NCI-H1930 (cell line): Measurements from ENCODE around the gene WDR91.
A peak's percentile ranks its signal among the peaks of the same experiment; 100 is the strongest.
"Not testable (repeated sequence)": the region's sequence is repeated elsewhere in the genome, so short reads cannot be mapped to it uniquely, and the experiment has no call there.

ENCODE experiments used
- DNase-seq, 2 experiments: peaks; one replicate each; lab custom pipeline; 2025; lab: John Stamatoyannopoulos, UW

WDR91 gene

GRCh38 chr7:135211179-135211945, at the start of gene WDR91:
Gene WDR91 (minus strand): TSS chr7:135211526. CDS start chr7:135211502, 24 bp downstream.
- DNase-seq: peak; percentile 86 to 91

GRCh38 chr7:135260470-135260869, 49.1 kb upstream of the WDR91 start:
- no peak for DNase-seq

- DNase-seq: no peak
Measured at GRCh38 chr7:135259702-135260101, 48.4 kb upstream of the WDR91 start.

- DNase-seq: no peak
Measured at GRCh38 chr7:135258585-135258984, 47.3 kb upstream of the WDR91 start.

GRCh38 chr7:135257790-135258189, 46.5 kb upstream of the WDR91 start:
- DNase-seq: no peak

GRCh38 chr7:135253851-135254771, 42.8 kb upstream of the WDR91 start:
- DNase-seq: no peak

DNA sequence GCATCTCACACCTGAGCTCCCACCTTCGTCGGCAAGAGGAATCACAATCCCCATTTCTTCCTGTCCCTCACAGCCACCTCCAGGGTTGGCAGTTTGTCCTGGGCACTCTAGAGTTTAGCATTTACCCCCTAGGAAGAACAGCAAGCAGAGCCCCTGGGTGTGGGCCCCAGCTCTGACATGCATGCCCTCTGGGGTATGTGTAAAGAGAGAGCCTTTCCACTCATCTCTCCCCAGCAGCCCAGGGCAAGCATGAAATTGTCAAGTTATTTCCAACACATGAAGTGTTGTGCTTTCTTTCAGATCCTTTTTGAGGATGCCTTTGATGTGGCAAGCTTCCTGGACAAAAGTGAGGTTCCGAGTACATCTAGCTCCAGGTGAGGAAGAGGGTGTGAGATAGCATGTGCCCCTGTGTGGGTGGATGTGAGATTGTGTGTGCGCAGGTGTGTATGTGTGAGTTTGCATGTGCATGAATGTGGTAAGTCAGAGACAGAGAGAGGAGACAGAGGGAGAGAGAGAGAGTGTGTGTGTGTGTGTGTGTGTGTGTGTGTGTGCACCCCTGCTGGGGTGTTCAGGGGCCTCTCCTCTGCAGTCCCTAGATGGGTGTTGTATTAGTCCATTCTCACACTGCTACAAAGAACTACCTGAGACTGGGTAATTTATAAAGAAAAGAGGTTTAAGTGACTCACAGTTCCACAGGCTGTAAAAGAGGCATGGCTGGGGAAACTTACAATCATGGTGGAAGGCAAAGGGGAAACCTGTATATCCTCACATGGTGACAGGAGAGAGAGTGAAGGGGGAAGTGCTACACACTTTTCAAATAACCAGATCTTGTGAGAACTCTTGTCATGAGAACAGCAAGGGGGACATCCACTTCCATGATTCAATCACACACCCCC, 40.4 kb upstream of the WDR91 start:
- DNase-seq: no peak

GRCh38 chr7:135248546-135248945, 37.2 kb upstream of the WDR91 start:
- no peak for DNase-seq

GRCh38 chr7:135247746-135248471, 36.6 kb upstream of the WDR91 start:
- no peak for DNase-seq

GRCh38 chr7:135246191-135246825, 35.0 kb upstream of the WDR91 start:
- no peak for DNase-seq

DNA sequence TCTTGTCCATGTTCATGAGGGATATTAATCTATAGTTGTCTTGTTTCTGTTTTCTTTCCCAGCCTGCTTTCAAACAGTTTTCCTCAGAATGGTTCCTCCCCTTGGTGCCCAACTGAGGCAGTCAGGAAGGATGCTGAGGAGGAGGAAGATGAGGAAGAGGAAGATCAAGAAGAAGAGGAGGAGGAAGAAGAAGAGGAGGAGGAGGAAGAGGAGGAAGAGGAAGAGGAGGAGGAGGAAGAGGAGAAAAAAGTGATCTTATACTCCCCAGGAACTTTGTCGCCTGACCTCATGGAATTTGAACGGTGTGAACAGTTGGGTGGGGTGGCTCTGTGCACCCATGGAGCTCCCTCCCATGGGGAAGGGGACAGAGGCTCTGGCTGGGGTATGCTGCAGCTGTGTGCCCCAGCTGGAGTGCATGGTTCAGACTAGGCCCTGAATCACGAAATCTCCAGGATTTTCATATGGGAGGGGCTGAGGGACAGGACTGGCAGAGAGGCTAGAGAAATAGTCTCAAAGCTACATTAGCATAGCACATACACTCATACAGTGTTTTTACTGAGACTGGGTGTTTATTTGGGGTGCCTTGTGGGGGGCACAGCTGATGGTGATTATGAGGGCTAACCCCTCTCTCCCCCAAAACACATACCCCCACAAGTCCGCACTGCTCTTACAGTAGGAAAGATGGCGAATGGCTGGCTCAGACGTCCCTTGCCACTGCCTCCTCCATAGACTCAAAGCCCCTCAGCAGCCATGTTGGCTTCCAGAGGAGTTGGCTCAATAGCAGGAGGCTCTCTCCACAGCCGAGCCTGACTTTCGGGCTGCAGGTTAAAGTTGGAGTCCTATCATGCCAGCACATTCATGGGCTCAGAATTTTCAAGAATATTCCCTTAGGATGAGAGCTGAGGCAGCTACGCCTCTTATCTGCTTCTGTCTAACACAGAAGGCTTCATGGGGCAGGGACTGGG, 34.2 kb upstream of the WDR91 start:
- DNase-seq: no peak

GRCh38 chr7:135242096-135242684, 30.9 kb upstream of the WDR91 start:
- DNase-seq: no peak

DNA sequence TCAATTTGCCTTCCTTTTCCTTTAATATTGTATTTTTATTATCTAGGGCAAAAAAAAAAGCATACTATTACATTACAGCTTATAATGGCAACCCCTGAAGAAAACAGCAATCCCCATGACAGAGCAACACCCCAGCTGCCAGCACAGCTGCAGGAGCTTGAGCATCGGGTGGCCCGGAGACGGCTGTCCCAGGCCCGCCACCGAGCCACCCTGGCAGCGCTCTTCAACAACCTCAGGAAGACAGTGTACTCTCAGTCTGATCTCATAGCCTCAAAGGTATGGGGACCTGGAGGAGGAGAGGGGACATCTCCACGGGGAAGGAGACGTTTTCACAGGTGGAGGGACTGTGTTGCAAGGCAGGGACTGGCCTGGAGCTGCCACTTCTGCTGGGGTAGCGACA, 29.1 kb upstream of the WDR91 start:
- no peak for DNase-seq

DNA sequence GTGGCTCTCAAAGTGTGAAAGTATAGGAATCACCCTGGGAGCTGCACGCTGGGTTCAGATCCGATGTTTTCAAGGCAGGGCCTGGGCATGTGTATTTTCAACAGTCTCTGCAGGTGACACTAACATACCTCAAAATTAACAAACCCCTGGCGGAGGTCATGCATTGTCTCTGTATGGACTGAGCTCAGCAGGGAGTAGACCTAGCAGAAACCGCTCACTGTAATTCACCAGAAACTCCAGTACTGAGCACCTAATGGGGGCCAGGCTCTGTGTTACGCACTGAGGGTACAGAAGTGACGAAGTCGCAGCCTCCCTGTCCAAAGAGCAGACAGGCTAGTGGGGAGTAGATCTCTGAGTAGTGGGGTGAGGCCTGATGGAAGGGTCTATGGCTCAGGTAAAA, 27.9 kb upstream of the WDR91 start:
- no peak for DNase-seq

GRCh38 chr7:135238112-135238744, 26.9 kb upstream of the WDR91 start:
- no peak for DNase-seq

DNA sequence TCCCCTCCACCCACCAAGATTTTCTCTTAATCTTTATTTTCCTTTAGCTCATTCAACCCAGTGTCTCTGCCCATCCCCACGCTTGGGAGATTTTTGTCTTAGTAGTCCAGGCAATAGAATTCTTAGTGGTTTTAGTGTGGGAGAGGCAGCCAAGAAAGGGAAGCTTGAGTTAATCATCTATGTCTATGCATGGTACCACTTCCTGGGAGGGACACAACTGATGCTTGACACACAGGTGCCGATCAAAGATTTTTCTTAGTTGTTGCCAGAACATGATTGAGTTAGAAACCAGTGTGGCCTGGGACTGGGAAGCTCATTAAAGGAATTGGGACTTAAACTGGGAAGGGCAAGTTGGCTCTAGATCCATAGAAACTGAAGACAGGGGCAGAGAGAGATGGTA, 25.4 kb upstream of the WDR91 start:
- no peak for DNase-seq

GRCh38 chr7:135235841-135236240, 24.5 kb upstream of the WDR91 start:
- DNase-seq: no peak

DNA sequence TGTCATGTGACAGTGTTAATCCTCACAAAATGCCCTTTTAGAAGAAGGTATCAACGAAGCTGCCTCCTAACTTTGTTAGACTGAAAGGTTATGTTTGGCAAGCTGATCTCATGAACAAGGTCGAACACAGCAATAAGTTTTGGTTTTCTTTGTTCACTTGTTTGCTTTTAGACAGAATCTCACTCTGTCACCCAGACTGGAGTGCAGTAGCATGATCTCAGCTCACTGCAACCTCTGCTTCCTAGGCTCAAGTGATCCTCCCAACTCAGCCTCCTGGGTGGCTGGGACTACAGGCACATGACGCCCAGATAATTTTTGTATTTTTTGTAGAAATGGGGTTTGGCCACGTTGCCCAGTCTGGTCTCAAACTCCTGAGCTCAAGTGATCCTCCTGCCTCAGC, 23.4 kb upstream of the WDR91 start:
- no peak for DNase-seq

DNA sequence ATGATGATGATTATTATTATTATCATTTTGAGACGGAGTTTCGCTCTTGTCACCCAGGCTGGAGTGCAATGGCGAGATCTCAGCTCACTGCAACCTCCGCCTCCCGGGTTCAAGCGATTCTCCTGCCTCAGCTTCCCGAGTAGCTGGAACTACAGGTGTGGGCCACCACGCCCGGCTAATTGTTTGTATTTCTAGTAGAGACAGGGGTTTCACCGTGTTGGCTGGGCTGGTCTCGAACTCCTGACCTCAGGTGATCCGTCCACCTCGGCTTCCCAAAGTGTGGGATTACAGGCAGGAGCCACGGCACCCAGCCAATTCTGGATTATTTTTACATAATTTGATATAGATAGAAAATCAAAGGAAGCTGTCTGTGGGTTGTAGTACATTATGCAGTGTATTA, 22.8 kb upstream of the WDR91 start:
- DNase-seq: not testable (repeated sequence)
